GM21786 (cell line): ENCODE data around the gene TEAD1.
"Not testable (repeated sequence)": the region's sequence is repeated elsewhere in the genome, so short reads cannot be mapped to it uniquely, and the experiment has no call there.

Source experiments
- ATAC-seq: cut with Tn5 transposase; IDR thresholded peaks from one replicate; pipeline ENCODE4 v1.9.1; 2021; ENCODE audit not compliant: unreplicated experiment

Gene TEAD1

DNA sequence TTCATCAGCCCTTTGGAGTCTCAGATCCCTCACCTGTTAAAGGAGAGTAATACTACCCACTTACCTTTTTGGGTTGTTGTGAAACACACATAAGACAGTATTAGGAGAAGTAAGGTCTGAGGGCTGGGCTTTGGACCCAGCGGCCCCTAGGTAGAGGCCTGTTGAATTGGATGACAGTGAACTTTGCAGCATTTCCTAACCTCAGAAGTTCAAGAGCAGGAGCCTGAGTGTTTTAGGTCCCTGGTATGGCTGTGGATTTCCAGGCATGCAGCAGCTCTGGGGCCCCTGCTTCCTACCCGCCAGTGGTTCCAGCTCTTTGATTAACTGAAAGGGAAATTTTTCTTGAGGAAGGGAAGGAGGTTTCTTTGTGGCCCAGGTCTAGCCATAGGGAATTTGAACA lies 58.9 kb downstream of the TEAD1 start:
- ATAC-seq: no peak

DNA sequence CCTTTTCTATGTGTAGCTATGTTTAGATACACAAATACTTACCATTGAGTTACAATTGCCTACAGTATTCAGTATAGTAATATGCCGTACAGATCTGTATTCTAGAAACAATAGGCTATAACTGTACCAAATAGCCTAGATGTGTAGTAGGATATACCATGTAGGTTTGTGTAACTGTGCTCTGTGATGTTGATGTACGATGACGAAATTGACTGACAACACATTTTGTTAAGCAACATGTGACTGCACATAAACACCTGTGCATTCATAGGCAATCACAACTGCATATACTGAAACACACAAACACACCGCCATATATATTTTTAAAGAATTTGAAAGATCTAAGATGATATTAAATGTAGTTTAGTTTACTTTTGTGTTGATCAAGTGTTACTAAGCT lies 60.4 kb downstream of the TEAD1 start:
- no peak for ATAC-seq

DNA sequence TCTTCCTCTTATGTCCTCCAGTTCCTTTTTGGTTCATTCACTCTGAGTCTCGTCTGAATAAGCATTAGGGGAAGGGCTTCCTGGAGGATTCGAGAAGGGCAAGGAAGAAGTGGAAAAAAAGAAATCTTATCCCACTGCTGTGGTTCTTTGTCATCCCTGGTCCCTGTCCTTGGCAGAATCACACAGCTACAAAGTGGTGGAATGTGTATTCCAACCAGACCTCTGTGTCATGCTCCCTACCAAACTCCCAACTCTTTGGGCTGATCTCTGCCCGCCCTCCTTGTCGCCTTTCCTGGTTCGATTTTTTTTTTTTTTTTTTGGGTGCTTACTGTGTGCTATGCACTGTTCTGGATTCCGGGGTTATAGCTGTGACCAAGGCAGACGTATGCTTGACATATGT lies 61.0 kb downstream of the TEAD1 start:
- no peak for ATAC-seq

DNA sequence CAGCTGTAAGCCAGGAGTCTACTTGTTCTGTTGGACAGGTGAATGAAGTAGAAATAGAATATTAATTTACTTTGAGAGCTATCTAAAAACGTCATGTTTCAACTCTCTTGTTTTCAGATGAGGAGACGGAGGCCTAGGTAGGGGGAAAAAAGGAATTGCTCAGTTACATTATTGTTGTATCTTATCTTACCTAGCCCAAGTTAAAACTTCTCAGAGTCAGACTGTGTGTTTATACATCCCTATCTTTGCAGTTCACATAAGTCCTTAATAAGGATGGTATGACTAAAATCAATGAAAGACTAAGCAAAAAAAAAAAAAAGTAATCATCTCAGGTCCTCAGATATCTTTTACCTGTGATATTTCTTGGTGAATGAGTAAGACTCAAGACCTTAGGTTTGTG lies 62.8 kb downstream of the TEAD1 start:
- ATAC-seq: no peak

DNA sequence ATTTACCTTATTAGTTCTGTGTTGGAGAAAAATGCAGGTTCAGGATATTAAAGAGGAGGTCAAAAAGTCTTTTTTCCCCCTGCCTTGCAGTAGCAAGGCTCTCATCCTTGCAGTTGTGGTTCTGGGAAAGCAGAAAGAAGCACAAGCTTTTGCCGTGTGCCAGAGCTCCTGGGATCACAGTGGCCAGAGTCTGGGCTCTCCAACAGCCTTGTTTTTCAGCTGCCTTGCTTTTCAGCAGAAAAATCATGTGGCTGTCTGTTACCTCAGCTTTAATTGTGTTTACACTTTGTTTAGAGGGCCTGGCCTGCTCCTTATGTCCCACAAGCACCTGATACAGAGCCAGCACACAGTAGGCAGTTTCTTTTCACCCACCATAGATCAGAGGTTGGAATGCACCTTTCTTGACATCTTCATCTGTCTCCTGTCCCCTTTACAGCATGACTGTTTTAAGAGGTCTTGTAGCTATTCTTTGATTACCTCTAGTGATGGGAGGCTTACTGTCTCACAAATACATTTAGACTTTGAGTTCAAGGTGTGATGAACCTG lies 67.5 kb downstream of the TEAD1 start:
- ATAC-seq: no peak

DNA sequence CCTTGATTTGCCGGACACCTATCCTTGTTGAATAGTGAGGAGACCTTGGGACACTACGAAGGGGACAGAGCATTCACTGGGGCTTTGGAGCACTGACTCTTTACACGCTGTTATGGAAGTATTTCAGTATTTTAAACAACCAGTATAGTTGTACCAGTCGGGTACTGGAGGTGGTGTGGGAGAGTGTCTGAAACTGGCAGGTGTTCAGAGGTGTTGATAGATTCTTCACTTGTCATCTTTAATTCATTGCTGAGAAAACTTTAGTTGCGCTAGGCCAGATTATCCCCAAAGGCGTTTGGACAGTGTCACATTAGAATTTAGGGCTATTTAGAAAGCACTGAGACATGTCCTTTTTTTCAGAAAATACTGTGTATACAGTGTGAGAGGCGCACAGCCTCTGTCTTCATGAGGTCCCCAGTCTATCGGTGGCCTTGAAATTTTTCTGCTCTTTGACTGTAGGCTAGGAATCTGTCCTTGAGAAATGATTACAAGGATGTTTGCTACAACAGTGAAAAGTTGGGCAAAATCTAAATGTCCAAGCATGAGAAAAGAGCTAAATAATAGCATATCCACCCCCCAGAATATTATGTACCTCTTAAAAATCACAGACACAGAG lies 69.7 kb downstream of the TEAD1 start:
- no peak for ATAC-seq

DNA sequence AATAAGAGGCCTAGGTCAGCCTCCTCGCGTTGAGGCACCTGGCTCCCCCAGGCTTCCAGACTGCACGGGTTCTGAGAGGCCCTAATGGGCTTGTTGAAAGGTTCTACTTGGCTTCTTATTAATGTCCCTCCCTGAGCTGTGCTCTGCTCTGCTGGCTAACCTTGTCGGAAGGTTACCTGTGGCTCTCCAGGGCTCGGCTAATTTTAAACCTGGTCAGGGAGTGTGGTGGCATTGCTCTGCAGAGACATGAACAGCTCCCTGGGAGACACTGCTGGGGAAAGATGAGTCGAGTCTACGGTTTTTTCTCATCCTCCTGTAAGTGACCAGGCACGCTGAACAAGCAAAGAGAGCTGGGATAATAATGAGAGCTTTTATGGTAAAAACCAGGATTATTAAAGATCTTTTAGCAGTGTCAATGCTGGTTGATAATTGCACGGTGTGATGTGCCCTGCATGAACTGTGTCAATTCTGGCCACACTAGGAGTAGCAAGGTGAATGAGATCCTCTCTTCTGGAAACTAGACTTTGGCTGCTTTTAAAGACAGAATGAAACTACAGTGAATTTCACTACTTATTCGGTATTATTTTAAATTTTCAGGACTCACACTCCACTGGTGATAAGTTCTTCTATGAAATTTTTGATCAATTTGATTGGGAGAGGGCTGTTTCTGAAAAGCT lies 70.7 kb downstream of the TEAD1 start:
- ATAC-seq: no peak

DNA sequence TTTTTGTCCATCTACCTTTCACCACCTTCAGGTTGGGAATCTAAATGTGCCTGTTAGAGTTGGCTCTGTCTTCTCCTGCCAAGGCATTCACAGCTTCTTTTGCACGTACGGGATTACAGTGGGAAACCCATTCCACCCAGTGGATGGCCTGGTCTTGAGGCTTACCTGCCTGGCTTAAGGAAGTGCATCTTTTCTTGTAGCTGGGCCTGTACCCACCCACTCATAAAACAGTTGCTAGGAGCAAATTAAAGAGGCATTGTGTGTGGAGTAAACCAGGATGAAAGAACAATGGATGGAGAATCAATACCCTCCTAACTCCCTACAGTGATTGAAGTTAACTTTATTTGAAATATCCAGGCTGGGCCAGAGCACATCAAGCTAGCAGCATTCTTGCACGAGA lies 71.6 kb downstream of the TEAD1 start:
- ATAC-seq: no peak

DNA sequence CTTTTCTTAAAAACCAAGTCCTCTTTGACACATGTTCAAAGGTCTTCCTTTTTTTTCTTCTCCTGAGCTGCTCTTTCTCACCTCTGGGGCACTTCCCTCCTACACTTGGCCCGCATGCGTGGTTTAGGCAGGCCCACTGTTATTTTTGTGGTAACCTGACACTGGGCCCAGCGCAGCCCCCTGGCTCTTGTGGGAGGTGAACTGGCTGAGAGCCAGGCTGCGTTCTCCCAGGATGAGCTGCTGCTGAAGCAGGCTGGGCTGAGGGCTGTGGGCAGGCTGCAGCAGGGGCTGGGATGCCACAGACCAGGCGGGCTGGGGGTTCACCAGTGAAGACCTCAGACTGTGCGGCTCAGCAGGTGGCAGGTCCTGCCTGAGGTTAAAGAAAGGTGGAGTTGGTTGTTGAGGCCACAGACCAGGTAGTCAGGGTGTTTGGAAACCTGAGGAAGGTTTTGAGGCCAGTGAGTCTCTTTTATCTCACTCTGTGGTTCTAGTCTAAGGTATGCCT lies 72.4 kb downstream of the TEAD1 start:
- ATAC-seq: no peak

DNA sequence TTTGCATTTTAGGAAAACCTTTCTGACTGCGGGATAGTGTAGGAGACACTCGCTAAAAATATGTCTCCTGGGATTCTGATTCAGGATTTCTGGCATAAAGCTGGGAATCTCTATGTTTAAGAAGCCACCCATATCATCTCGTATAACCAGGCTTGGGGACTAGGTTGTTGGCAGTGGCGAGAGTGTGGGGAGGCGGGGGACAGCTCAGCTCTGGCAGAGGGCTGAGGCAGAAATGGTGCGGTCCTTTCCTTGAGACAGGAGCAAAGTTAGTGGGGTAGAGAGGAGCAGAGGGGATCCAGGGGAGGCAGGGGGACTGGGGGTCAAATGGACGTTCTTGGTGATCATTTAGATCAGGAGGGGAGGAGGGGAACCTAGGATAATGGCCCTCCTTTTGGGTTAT lies 74.3 kb downstream of the TEAD1 start:
- no peak for ATAC-seq

DNA sequence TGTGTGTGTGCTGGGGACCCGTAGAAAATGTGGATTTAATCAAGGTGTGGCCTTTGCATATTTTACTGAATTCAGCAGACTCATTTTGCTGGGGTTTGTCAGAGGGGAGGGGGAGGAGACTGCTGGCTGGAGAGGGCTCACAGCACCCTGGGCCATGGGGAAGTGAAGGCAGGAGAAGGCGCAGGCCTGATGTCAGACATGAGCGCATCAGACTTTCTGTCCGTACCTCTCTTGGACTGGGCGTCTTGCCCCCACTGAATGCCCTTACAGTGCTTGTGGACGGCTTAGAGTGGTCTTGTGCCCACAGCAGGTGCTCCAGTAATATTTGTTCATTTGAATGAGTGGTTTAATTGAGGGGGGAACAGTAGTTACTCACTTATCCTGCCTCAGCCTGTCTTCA lies 75.2 kb downstream of the TEAD1 start:
- no peak for ATAC-seq

DNA sequence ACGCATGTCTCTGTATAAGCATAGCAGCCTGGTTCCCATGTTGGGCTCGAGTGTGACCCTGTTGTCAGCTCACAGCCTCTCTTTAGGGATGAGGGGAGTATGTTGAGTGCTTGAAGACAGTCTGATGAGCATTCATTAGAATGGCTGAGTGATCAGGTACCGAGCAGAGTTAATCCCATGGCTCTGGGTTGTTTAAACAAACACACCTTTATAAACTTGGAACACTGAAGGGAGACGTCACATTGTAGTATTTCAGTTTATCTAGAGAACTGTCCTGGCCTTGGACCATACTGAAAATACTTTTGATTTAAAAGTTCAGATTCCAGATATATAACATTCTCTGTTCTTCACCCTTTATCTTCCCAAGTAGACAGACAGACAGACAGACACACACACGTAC lies 76.0 kb downstream of the TEAD1 start:
- ATAC-seq: no peak

DNA sequence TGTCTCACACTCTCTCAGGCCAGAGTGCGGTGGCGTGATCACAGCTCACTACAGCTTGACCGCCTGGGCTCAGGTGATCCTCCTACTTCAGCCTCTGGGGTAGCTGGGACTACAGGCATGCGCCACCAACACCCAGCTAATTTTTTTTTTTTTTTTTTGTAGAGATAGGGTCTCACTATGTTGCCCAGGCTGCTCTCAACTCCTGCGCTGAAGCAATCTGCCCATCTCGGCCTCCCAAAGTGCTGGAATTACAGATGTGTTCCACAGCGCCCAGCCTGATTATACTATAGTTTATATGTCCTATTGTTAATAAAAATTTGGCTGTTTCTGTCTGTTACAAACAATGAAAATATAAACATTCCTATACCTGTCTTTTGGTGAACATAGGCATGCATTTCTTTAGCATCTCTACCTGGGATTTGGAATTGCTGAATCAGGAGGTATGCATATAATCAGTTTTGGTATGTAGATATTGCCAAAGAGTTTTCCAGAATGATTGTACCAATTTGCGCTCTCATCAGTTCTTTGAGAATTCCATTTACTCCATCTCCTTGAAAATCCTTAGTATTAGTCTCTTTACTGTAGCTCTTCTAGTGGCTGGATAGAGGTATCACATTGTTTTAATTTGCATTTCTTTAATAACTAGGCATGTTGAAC lies 78.8 kb downstream of the TEAD1 start:
- ATAC-seq: no peak

DNA sequence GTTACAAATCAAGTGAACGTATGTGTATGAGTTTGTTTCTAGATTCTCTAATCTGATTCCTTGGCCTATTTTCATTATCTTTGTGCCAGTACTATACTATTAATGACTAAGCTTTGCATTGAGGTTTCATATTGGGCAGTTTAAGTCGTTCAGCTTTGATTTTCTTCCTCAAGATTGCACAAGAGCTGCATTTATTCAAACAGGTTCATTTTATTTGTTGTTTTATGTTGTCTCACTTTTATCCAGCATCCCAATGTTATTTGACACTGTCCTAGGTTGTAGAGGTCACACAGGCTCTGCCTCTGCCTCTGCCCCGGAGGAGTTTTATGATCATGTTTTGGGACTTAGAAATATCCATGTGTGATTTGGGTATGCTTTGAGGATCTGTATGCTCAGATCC lies 79.8 kb downstream of the TEAD1 start:
- no peak for ATAC-seq

DNA sequence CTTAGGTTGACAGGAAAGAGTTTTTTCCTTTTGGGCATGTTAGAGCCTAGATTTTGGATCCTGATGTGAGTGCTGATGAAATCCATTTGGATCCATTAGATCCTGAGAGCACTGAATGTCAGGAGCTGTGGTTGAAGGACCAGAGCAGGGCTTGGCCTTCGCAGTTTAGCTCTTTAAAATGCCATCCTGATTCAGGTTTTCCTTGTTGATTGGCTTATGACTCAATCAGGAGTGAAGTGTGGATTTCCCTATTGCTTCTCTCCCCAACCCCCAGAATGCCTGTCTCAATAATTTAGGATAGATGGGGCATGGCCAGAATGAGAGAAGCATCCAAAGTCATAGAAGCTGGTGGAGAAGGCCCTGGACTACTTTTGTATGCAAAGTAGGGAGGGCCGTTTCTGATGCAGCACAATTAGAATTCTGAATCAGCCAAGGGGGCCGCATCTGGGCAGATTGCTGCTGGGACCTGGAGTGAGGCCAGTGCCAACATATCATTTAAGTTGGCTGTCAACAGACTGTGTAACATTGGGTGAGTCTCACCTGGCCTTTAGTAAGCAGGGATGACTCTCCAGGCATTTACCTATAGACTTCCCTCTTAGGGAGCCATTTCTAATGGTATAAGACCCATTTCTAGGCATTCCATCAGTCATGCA lies 80.5 kb downstream of the TEAD1 start:
- ATAC-seq: no peak

DNA sequence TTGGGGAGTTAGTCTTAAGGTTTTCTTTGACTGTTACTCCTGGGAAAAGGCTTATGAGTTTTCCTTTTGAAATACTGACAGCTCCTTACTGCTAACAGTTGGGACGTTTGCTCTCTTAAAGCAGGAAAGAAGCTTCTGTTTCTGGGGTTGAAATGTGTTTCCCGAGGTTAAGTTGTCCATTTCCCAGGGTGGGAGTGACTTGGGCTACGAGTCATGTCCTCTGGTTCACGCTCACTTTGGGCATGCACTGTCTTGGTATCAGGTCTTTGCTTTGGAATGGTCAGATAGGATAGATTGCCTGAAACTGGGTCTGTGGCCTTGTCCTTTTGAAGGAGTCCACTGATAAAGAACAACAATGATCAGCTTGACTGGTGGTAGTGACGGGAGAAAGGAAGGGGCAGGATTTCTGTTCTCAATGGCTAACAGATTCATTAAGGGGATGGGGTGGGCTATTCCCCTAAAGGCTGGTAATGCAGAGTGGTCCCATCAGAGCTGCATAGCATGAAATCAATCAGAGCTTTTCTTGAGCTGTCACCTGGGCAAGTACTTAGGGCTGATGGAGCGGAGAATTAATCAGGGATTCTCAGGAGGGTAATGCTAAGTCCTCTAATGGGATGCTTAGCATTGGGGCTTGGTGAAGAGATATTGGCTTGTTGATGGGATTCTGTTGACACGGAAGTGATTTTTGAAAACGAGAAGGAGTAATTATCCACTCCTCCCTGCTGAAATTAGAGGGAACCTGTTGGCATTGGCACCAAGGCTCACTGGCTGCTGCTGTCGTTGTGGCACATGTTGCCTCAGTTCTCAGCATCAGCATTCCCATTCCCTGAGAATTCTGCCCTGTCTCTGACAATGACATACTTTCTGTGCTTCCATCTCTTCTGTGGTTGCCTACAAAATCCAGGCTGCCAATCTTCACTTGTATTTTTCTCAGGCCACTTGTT lies 81.6 kb downstream of the TEAD1 start:
- ATAC-seq: no peak

DNA sequence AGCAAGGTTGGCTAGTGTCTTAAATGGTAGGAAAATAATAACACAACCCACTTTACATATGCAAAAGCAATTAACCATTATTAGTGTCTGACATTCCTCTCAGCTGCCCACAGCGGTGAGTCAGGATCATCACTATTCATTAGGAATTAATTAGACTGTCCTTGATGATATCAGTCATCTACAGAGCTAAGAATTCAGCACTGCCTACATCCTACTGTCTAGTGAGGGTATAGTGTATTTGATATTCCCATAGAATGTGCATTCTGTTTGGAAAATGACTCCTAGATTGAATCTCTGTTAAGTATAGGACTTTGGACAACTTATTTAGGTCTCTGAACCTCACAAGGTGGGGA lies 82.2 kb downstream of the TEAD1 start:
- ATAC-seq: no peak

DNA sequence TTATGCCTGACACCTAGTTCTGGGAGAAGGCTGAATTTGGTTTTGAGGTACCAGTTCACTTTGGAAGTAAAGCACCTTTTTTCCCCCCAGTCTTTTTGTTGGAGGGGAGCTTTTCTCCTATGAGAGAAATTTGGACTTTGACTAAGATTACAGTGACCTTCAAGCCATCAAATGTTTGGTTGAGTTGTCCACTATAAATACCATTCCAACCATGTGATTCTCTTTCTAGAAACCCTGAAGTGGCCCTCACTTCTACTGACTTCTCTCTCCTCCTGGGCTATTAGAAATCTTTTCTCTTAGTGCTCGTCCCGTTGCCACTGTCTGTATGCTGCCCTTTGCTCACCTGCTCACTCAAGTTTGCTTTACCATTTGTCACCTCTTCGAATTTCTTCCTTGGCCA lies 82.6 kb downstream of the TEAD1 start:
- ATAC-seq: no peak

DNA sequence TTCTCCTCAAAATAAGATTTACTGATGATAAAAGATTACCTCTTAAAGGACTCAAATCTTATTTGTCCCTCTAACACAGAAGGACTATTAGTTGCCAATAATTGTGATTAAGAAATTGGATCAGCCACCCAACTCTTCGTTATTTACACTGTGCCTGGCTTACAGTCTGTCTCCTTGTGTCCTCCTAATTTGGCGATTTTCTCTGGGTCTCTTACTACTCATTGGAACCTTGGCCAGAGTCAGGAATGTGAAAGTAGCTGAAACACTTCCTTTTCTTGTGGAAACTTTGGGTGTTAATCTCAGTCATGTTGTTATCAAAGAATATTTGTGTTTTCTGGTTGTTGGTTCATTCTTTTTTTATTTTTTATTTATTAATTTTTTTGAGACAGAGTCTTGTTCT lies 83.2 kb downstream of the TEAD1 start:
- no peak for ATAC-seq

DNA sequence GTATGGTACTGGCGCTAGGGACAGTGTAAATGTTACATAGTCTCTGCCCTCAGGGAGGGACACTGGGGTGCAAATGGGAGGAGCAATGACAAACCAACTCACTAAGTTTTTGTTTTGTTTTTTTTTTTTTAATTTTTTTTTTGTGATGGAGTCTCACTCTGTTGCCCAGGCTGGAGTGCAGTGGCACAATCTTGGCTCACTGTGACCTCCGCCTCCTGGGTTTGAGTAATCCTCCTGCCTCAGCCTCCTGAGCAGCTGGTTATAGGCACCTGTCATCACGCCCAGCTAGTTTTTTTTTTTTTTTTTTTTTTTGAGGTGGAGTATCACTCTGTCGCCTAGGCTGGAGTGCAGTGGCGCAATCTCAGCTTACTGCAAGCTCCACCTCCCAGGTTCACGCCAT lies 83.9 kb downstream of the TEAD1 start:
- ATAC-seq: not testable (repeated sequence)

DNA sequence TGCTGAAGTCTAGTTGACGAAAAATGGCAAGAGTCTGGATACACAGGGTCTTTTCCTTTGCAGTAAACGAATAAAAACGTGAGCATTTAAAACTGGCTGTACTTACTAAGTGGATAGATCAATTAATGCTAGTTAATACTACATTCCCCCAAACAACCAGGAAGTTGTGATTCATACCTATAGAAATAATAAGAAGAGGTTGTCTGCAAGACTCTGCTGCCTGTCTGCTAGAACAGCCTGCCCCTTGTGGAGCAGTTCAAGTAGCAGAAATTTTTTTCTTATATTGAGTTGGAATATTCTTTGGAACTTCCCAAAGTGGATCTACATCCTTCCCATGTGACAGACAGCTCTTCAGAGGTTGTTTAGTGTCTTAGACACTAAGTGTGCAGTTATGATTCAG lies 86.8 kb downstream of the TEAD1 start:
- ATAC-seq: no peak
